T-helper 9 cell (primary cell): Measurements from ENCODE around the gene RABGAP1.

Experiments used
- DNase-seq: peaks from one replicate; pipeline ENCODE4 v3.0.0-alpha.2; 2020

The RABGAP1 gene

GRCh38 chr9:123049589-123050222 is 108.9 kb downstream of the RABGAP1 start:
- no peak for DNase-seq

- DNase-seq = no peak
These were observed 112.2 kb downstream of the RABGAP1 start for GRCh38 chr9:123053046-123053445.

GRCh38 chr9:123053711-123054110 is 112.9 kb downstream of the RABGAP1 start:
- no peak for DNase-seq

GRCh38 chr9:123058834-123059233 is 118.0 kb downstream of the RABGAP1 start:
- DNase-seq = no peak

GRCh38 chr9:123059472-123060220 is 118.8 kb downstream of the RABGAP1 start:
- DNase-seq = no peak

- DNase-seq = no peak
These were observed 120.4 kb downstream of the RABGAP1 start for GRCh38 chr9:123061216-123061615.

- DNase-seq = no peak
These were observed 121.7 kb downstream of the RABGAP1 start for GRCh38 chr9:123062351-123063176.

GRCh38 chr9:123063177-123063598 is 122.4 kb downstream of the RABGAP1 start:
- DNase-seq = no peak

- no peak for DNase-seq
These were observed 123.1 kb downstream of the RABGAP1 start for GRCh38 chr9:123063896-123064295.

- DNase-seq = no peak
These were observed 123.9 kb downstream of the RABGAP1 start for GRCh38 chr9:123064716-123065115.

- DNase-seq = no peak
These were observed 124.4 kb downstream of the RABGAP1 start for GRCh38 chr9:123065196-123065595.

- no peak for DNase-seq
These were observed 126.3 kb downstream of the RABGAP1 start for GRCh38 chr9:123067136-123067535.

GRCh38 chr9:123069010-123069481 is 128.2 kb downstream of the RABGAP1 start:
- DNase-seq = no peak

- no peak for DNase-seq
These were observed 129.4 kb downstream of the RABGAP1 start for GRCh38 chr9:123070198-123070597.

GRCh38 chr9:123072407-123072995 is 131.7 kb downstream of the RABGAP1 start:
- DNase-seq = no peak

- no peak for DNase-seq
These were observed 132.6 kb downstream of the RABGAP1 start for GRCh38 chr9:123073441-123073840.

GRCh38 chr9:123073991-123074422 is 133.2 kb downstream of the RABGAP1 start:
- no peak for DNase-seq

GRCh38 chr9:123074628-123075027 is 133.8 kb downstream of the RABGAP1 start:
- no peak for DNase-seq

- DNase-seq = no peak
These were observed 139.6 kb downstream of the RABGAP1 start for GRCh38 chr9:123080444-123080843.

GRCh38 chr9:123081824-123082223 is 141.0 kb downstream of the RABGAP1 start:
- DNase-seq = no peak

- no peak for DNase-seq
These were observed 142.9 kb downstream of the RABGAP1 start for GRCh38 chr9:123083680-123084079.

GRCh38 chr9:123084256-123084655 is 143.4 kb downstream of the RABGAP1 start:
- DNase-seq = no peak

GRCh38 chr9:123085916-123086315 is 145.1 kb downstream of the RABGAP1 start:
- no peak for DNase-seq
